Mononuclear cell (primary cell): ENCODE results near the gene TIMP1. TPM values are rescaled to one million over a fixed set of nuclear protein-coding genes. Genes with fewer than 3 reads are reported as not detected.
A peak's percentile ranks its signal among the peaks of the same experiment; 100 is the strongest.

Experiments used
- H3K27me3 ChIP-seq: 2 replicates; pipeline ENCODE4 v1.6.0; 2011; ENCODE audit warnings: low read length, control low read depth; ENCODE audit not compliant: insufficient read depth
- H3K4me1 ChIP-seq: 2 replicates; pipeline ENCODE4 v1.5.1; 2011; ENCODE audit warnings: mild to moderate bottlenecking, low read length, control low read depth; ENCODE audit not compliant: insufficient read depth
- H3K4me3 ChIP-seq: 2 replicates; pipeline ENCODE4 v1.5.1; 2011; ENCODE audit warnings: mild to moderate bottlenecking, low read length, moderate library complexity
- H3K9me3 ChIP-seq: 2 replicates; pipeline ENCODE4 v1.5.1; 2011; ENCODE audit warnings: low read depth, mild to moderate bottlenecking, control low read depth, low read length
- total RNA-seq: library from RNA; depleted of rRNA; stranded (reverse); fragments of >200 nt; gene quantifications from one replicate; pipeline ENCODE4 v1.2.3, GENCODE V29; 2012

The TIMP1 gene
- total RNA-seq, result 70.5 TPM

GRCh38 chrX:47581731-47582647 is at the start of gene TIMP1:
Gene TIMP1 (plus strand): TSS chrX:47582436. CDS start chrX:47583416, 980 bp downstream.
- Histone ChIP-seq H3K27me3 (no peaks in the 10 kb centered on the region), H3K4me3 (peak within 1 kb of the TSS; percentile 42), H3K4me1 (peaks cover 26% of the 10 kb centered on the region), H3K9me3 (no peaks in the 10 kb centered on the region)

- Histone ChIP-seq H3K4me3 (no peak overlapping the region), H3K4me1 (no peaks in the 10 kb centered on the region), H3K9me3 (no peaks in the 10 kb centered on the region), H3K27me3 (no peaks in the 10 kb centered on the region)
Observed at GRCh38 chrX:47539860-47540259, 42.4 kb upstream of the TIMP1 start.

- no peaks in the 10 kb centered on the region for H3K9me3 ChIP-seq
- H3K4me3 ChIP-seq, result no peak overlapping the region
- peaks cover 5% of the 10 kb centered on the region for H3K4me1 ChIP-seq
- no peaks in the 10 kb centered on the region for H3K27me3 ChIP-seq
Observed at GRCh38 chrX:47540754-47541538, 41.3 kb upstream of the TIMP1 start.

GRCh38 chrX:47543496-47543895 is 38.7 kb upstream of the TIMP1 start:
- Histone ChIP-seq H3K9me3 (no peaks in the 10 kb centered on the region), H3K4me1 (peaks cover 5% of the 10 kb centered on the region), H3K4me3 (no peak overlapping the region), H3K27me3 (no peaks in the 10 kb centered on the region)

GRCh38 chrX:47556045-47556623 is 26.1 kb upstream of the TIMP1 start:
- H3K4me3 ChIP-seq, result peak overlapping the region; percentile 48
- H3K4me1 ChIP-seq, result peaks cover 22% of the 10 kb centered on the region
- no peaks in the 10 kb centered on the region for H3K27me3 ChIP-seq
- no peaks in the 10 kb centered on the region for H3K9me3 ChIP-seq

- H3K9me3 ChIP-seq, result no peaks in the 10 kb centered on the region
- H3K27me3 ChIP-seq, result no peaks in the 10 kb centered on the region
- H3K4me3 ChIP-seq, result no peak overlapping the region
- H3K4me1 ChIP-seq, result peaks cover 31% of the 10 kb centered on the region
Observed at GRCh38 chrX:47558436-47558835, 23.8 kb upstream of the TIMP1 start.

GRCh38 chrX:47560179-47560933 is 21.9 kb upstream of the TIMP1 start:
- H3K4me3 ChIP-seq, result peak overlapping the region; percentile 71
- H3K4me1 ChIP-seq, result peaks cover 46% of the 10 kb centered on the region
- no peaks in the 10 kb centered on the region for H3K9me3 ChIP-seq
- H3K27me3 ChIP-seq, result no peaks in the 10 kb centered on the region

- peak within 1 kb of the TSS; percentile 71 for H3K4me3 ChIP-seq
- H3K4me1 ChIP-seq, result peaks cover 43% of the 10 kb centered on the region
- no peaks in the 10 kb centered on the region for H3K27me3 ChIP-seq
- H3K9me3 ChIP-seq, result no peaks in the 10 kb centered on the region
Observed at GRCh38 chrX:47560934-47561658, 21.1 kb upstream of the TIMP1 start, which contains the start of gene ARAF. Gene ARAF (plus strand): TSS chrX:47561205. CDS start chrX:47562968, 1,763 bp downstream.

GRCh38 chrX:47561659-47562151 is 20.5 kb upstream of the TIMP1 start:
- H3K27me3 ChIP-seq, result no peaks in the 10 kb centered on the region
- H3K9me3 ChIP-seq, result no peaks in the 10 kb centered on the region
- H3K4me3 ChIP-seq, result peak overlapping the region; percentile 71
- peaks cover 43% of the 10 kb centered on the region for H3K4me1 ChIP-seq

- H3K9me3 ChIP-seq, result no peaks in the 10 kb centered on the region
- H3K4me1 ChIP-seq, result peaks cover 40% of the 10 kb centered on the region
- H3K4me3 ChIP-seq, result no peak overlapping the region
- no peaks in the 10 kb centered on the region for H3K27me3 ChIP-seq
Observed at GRCh38 chrX:47562615-47563243, 19.5 kb upstream of the TIMP1 start.

- no peak overlapping the region for H3K4me3 ChIP-seq
- H3K9me3 ChIP-seq, result no peaks in the 10 kb centered on the region
- H3K27me3 ChIP-seq, result no peaks in the 10 kb centered on the region
- peaks cover 40% of the 10 kb centered on the region for H3K4me1 ChIP-seq
Observed at GRCh38 chrX:47563801-47564315, 18.4 kb upstream of the TIMP1 start.

GRCh38 chrX:47564438-47565085 is 17.7 kb upstream of the TIMP1 start:
- Histone ChIP-seq H3K4me3 (no peak overlapping the region), H3K4me1 (peaks cover 40% of the 10 kb centered on the region), H3K27me3 (no peaks in the 10 kb centered on the region), H3K9me3 (no peaks in the 10 kb centered on the region)

GRCh38 chrX:47566841-47567240 is 15.4 kb upstream of the TIMP1 start:
- H3K4me1 ChIP-seq, result peaks cover 30% of the 10 kb centered on the region
- no peaks in the 10 kb centered on the region for H3K9me3 ChIP-seq
- no peaks in the 10 kb centered on the region for H3K27me3 ChIP-seq
- H3K4me3 ChIP-seq, result no peak overlapping the region
